Activated CD4-positive, alpha-beta T cell treated with anti-CD3 and anti-CD28 coated beads for 24 hours (primary cell): ENCODE data around the gene PARD6A.

ENCODE experiments used
- DNase-seq, 2 donors: peaks; one replicate each; pipeline ENCODE4 v3.0.0-alpha.2; 2020; ENCODE audit warnings: low read depth in 2 of 2

PARD6A gene

DNA sequence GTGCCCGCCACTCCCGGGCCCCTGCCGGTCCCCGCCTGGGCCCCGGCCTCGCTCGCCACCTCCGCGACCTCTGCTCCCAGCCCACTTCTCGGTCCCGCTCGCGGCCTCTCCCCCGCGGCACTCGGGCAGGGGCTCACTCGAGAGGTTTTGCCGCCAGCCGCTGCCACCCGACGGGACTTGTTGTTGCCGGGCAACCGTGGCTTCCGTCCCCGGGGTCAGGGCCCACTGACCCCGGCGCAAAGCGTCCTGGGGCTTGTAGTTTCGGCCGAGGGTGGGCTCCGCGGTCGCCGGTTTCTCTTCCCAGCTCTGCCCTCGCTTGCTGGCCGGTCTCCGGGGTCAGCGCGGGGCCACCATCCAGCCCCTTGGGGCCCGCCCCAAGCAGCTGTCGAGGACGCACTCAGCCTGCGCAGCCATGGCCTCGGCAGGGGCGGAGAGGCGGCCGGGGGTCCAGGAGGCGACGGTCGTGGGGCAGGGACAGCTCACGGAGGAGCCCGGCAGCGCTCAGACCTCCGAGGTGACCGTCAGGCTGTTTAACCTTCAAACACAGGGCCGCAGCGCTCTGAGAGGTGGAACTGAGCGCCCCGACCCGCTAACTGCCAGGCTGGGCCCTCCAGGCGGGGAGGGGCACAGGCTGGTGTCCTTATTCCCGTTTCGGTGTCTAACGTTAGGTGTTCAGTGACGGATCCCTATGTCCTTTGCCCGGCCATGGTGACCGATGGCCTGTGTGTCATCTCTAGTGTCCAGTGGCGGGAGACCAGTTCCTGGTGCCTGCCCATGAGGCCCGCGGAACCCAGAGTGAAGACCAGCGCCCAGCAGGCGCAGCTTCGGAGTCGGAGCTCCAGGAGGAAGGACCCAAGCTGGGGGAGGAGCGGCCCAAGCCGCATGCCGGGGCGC, 6.0 kb downstream of the PARD6A start, which contains the start of the genes C16orf86 and ENKD1:
Gene C16orf86 (plus strand): TSS at position 256 of the 894 bp plus-strand sequence. CDS start 157 bp downstream, at position 413.
Gene ENKD1 (minus strand): TSS at position 192 of the 894 bp plus-strand sequence. CDS start 308 bp downstream, outside the sequence.
- peak; percentile 61 to 71 for DNase-seq

DNA sequence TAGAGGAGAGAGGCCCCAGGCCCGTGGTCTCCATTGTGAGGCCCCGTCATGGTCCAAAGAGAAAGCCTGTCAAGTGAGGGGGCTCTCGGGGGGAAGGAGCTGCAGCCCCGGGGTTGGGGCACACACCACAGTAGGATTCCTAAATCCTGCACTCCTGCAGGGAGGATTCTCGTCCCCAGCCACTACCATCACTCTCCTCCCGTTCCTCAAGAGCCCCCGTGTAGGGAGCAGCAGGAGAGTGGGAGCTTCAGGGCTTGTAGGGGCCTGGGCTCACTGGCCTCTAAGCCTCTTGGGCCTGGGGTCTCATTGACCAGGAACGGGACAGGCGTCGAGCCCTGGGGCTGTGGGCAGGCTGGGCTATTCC, 6.7 kb downstream of the PARD6A start:
- no peak for DNase-seq

DNA sequence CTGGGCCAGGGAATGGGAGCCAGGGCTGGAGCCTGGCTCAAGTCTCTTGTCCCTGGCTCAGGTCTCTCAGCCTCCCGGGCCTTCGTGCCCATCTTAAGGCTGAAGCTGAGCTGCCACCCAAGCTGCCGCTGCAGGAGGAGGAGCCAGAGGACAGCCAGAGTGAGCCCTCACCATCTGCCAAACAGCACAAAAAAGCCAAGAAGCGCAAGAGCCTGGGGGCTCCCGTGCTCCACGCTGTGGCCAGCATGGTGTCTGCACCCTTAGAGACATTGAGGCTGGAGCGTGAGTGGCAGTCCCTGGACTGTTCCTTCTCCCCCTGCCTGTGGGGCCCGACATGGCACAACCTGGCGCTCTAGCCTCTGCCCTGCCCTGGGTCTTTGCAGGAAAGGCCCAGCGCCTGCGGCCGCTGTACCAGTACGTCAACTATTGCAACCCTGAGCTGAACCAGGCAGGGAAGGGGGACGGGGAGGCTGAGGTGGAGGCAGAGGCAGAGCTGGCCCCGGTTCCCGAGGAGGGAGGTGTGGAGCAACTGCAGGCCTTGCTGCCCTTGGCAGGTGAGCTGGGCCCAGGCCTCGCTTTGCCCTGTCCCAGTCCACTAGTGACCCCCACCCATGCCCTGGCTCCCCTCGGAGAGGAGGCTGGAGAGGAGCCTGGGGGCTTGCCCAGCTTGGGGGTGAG, 7.2 kb downstream of the PARD6A start:
- peak; percentile 65 to 69 for DNase-seq

DNA sequence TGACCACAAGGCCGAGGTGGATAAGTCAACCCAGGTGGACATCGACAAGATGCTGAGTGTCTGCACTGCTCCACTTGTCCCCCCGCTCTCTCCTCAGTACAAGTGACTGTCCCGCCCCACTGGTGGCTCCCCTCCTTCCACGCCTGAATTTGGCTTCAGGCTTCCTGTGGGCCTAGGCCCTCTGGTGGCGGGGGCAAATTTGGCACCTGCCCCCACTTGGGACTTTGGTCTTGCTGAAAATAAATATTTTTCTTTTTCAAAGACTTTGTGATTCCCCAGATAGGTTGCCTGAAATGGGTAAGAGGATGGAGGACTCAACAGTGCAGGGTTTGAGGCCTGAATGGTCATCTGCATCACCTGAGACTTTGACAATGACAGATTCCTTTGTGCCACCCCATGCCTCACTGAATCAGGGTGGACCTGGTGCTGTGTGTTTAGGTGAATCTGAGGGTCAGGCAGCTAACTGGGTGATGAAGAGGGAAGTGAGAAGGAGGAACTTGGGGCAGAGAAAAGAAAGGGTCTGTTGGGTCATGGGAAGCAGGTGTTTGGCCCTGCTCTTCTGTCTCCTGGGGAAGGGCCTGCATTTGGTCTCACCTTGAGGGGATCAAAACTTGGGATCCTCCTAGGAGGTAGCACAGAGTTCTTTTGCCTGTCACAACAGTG, 7.9 kb downstream of the PARD6A start:
- no peak for DNase-seq

DNA sequence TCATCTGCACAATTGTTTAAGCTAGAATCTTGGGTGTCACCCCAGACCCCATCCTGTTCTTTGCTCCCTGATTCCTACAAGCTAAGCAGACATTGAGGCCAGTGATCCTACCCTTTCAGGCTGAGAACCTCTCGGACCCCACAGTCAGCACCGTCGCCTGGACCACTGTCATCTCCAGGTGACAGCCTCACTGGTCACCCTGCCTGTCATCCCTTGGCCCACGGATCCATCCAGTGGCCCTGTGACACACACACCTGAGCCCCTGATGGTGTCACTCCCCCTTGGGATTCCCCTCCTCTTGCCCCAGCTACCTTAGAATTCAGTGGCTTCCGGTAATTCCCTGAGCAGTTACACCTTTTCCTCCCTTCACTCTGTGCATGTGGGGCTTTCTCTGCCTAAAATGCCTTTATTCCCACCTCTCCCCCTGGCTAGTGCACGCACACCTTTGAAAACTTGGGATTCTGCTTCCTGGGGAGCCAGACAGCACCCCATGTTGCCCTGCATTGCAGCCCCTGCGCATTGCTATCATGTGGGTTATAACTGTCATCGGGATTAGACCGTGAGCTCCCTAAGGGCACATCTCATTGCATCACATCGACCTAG, 8.8 kb downstream of the PARD6A start:
- no peak for DNase-seq

DNA sequence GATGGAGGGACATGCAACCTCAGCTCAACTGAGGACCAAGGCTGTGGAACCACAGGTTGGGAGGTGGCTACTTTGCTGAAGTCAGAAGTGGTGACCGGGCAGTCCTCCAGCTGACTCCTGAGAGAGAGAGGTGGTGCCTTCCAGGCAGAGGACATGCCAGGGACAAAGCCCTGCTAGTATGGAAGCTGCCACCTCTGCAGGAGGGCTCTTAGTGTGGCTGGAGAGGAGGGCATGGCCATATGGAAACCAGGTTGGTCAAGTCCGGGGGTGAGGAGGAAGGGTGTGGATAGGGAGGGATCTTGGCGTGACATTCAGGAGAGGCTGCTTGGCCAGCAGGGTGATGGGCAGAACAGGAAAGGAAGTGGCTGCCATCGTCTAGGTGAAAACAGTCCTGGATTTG, 11.5 kb downstream of the PARD6A start:
- no peak for DNase-seq

DNA sequence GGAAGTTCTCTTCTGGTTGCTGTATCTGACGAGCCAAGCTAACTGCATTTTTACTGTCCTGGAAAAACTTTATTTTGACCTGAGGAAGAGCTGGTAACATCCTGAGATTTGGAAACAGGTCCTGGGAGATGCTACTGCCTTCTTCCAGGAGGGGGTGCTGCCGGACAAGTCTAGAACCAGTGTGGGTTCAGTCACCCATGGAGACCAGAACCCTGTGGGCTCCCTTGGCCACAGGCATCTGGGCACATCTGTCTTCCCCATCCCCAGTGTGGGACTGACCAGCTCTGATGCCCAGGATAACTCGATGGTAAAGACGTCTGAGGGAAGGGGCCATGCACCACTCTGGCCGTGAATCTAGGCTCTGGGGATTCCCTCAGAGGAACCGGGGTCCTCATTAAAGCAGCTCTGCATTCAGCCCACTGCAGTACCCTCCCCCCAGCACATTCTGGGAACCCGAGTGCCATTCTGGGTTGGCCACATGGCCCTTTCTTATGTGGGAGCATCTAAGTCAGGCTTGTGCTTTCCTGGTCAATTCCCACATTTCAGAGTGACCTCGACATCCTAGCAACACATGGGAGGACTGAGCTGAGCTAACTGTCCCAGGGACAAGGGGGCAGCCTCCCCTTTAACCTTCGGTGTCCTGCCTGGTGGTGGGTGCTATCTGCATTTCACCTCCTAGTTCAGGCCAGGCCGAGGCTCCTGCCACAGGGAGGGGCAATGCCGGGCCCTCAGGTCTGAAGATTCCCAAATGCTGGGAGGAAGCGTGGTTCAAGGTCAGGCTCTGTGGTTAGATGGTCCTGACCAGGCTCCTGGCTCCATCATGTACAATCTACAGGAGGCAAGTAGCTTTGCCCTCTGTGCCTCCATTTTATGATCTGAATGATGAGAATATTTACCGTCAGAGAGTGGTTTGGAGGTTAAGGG, 12.2 kb downstream of the PARD6A start:
- no peak for DNase-seq

DNA sequence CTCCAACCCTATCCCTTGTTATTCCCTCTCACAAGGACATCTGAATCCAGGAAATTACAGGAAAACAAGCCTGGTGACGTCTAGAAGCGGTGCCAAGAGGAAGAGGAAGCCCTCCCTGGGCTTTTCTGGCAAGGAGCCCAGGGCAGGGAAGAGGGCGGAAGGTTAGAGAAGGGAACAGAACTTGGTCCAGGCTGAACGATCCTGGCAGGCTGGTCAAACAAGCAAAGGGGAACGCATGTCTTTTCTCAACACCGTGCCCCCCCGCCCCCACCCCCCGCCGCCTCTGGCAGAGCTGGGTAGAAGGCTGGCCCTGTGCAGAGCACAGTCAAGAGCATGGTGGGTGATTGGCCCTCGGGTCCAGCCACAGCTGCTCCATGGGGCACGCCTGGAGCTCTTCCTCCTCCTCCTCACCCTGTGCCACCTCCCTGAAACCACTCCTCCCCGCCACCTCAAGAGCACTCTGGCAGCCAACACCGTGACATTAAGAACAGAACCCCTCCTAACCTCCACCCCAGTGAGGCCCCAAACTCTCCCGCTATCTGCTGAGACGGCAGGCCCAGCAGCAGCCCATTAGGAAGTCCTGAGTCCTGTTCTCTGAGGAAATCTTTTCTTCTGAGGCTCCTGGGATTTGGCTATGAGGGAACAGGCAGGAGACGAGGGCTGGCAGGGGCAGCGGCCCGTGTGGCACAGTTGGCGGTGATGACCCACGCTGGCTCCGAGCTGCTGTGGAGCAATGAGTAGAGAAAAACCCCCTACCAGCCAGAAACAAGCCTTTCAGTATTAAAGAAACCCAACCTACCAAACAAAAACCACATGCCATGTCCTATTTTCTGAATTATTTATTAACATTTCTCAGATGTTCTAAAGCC, 13.2 kb downstream of the PARD6A start:
- no peak for DNase-seq

DNA sequence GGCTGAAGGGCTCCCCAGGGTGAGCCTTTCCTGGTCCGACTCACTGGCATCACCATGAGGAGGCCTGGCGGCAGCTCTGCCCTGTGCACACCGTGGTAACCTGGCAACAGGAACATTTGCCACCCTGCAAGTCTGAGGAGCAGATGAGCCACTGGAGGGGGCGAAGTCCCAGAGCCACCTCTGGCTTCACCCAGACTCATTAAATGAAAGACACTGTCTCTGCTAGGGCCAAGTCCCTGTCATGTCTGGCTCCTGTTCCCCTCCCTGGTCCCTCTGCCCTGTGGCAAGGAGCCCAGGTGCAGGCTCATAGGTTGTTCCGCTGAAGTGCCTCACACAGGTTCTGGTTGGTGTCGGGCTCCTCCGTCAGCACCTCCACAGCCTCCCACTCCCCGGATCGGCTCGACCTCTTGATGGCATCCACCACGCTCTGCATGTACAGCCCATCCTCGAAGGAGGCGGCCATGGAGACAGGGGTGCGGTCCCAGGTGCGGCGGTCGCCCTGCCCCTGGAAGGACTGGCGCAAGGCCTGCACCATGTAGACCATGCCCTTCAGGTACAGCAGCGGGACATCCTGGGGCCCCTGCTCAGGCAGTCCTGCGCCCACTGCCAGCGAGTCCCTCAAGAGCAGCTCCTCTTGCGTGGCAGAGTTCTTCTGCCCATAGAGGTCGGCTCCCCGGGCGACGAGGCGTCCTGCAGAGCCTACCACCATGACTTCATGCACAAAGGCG, 14.3 kb downstream of the PARD6A start:
- no peak for DNase-seq

DNA sequence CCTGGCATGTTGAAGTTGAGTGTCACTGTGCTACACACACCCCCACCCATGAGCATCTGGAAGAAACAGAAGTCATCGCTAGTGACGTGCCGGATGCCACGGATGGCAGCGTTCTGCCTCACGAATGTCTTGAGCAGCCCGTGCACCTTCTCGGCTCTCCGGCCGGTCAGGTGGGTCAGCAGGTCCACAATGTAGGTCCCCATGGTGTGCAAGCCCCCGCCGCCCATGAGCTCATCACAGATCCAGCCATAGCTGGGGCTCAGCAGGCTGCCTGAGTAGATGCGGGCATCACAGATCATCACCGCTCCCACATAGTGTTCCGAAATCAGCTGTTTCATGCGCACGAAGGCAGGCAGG, 14.8 kb downstream of the PARD6A start:
- no peak for DNase-seq

DNA sequence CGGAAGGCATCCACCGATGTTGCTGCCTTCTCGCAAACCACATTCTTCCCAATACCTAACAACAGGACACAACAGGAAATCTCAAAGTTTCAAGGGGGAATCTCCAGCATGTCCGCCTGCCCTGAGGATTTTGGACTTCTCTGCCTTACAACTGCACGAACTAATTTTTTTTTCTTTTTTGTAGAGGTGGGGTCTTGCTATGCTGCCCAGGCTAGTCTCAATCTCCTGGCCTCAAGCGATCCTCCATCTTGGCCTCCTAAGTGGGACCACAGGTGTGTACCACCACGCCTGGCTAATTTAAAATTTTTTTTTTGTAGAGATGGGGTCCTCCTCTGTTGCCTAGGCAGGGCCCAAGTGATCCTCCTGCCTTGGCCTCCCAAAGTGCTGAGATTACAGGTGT, 15.2 kb downstream of the PARD6A start:
- no peak for DNase-seq

DNA sequence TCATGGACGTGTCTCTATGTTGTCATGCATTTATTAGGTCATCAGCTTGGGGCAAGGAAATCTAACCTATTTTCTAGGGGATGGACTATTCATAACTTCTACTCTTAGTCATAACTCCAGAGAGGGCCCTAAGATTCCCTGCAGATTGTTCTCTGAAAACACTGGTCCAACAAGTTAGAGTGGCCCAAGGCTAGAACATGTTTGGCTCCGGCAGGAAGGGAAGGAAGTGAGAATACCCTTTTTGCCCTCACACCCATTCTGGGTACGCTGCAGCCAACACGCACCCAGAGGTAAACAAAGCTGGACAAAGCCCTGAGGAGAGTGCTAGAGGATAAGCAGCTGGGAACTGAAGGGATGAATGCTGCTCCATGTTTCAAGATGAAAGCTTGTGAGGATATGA, 15.8 kb downstream of the PARD6A start:
- no peak for DNase-seq

DNA sequence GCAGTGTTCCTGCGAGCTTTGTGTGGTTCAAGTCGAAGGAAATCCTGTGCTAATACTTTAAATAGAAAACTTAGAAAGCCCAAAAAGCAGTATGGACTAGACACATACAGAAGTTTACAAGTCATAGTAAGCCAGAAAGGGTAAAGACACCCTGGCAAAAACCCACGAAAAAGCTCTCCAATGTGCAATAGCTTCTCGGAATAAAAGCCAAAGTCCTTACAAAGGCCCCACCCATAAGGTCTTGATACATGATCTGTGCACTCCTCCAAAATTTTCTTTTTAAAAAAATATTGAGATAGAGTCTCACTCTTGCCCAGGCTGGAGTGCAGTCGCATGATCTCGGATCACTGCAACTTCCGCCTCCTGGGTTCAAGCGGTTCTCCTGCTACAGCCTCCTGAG, 16.2 kb downstream of the PARD6A start:
- no peak for DNase-seq

DNA sequence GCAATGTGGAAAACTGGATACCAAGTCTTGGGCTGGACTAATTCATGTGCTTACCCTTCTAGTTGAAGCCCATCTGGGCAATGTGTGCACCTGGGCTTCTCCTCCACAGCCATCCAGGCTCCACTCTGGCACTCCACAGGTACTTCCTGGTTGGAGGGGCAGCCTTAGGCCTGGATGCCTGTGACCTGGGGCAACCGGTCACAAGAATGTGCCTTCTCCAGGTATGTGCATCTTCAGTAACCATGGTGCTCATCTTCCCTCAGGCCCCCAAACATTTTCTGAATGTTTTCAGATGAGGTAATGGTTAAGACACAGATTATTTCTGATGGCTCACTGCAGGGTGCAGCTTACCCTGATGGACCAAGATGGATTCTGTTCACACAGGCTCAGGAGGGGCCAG, 17.0 kb downstream of the PARD6A start:
- no peak for DNase-seq

DNA sequence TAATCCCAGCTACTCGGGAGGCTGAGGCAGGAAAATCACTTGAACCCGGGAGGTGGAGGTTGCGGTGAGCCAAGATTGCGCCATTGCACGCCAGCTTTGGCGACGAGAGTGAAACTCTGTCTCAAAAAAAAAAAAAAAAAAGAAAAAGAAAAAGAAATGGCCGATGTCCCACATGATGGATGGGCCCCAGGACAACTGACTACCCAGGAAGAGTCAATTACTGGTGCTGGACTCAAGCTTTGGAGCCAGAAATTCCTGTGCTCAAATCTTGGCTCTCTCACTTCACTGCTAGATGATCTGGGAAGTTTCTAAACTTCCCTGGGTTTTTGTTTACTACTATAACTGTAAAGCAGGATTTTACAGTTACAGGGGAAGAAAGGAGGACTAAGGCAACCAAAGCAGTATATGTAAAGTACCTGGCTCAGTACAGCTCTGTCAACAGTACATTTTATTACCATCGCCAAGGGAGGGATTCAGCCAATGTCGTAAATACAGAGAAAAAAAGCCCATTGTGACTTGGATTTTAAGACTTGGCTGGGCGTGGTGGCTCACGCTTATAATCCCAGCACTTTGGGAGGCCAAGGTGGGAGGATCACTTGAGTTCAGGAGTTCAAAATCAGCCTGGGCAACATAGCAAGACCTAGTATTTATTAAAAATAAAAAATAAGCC, 17.7 kb downstream of the PARD6A start:
- DNase-seq, result no peak

DNA sequence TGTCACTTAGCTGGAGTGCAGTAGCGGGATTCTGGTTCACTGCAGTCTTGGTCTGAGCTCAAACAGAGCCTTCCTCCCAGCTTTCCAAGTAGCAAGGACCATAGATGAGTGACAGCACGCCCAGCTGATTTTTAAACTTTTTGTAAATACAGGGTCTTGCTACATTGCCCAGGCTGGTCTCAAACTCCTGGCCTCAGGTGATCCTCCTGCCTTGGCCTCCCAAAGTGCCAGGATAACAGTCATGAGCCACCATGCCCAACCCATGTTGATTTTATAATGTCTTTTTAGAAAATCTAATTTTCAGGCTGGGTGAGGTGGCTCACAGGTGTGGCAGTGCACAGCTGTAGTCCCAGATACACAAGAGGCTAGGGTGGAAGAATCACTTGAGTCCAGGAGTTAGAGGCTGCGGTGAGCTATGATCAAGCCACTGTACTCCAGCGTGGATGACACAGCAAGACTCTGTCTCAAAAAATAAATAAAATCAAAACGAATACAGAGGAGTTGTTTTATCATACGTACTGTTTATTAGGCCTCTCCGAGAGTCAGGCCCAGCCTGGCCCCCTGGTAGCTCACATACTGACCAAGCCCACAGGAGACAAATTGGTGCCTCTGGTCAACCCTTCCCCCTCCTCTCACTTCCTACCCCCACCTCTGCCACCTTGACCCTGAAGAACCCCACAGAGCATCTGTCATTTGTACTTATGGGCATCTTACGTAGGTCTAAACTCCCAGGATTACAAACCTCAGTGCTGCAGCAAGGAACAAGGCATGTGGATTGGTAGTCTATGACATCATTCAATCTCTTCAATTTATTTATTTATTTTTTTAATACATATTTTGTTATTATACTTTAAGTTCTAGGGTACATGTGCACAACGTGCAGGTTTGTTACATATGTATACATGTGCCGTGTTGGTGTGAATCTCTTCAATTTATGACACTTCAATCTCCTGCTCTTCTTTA, 19.5 kb downstream of the PARD6A start:
- DNase-seq, result no peak

DNA sequence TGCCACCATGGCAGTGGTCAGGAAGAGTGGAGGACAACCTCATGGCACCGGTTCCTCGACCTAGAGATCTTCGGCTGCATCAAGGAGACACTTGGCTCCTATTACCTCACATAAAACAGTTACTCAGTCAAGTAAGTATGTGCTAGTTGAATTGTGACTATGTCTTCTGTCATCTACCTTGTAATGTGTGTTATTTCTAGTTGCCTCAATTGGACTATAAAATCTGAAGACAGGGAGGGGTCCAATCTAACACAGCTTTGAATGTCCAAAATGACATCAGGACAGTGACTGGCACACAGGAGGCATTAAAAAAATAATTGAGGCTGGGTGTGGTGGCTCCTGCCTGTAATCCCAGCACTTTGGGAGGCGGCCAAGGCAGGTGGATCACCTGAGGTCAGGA, 23.0 kb downstream of the PARD6A start:
- DNase-seq, result no peak
